Measurements from ENCODE around the gene BARX1. TPM values are rescaled to one million over a fixed set of nuclear protein-coding genes. Genes with fewer than 3 reads are reported as not detected.
"Not testable (repeated sequence)": the region's sequence is repeated elsewhere in the genome, so short reads cannot be mapped to it uniquely, and the experiment has no call there.

The BARX1 gene
- total RNA-seq, 1 donor from 2014 or later = not detected

GRCh38 chr9:93951655-93952118 is 3.5 kb downstream of the BARX1 start:
- no peak for DNase-seq

GRCh38 chr9:93950619-93951601 is 4.2 kb downstream of the BARX1 start:
- DNase-seq = no peak

- DNase-seq = no peak
Measured at GRCh38 chr9:93949694-93950449, 5.3 kb downstream of the BARX1 start.

GRCh38 chr9:93949073-93949693 is 6.0 kb downstream of the BARX1 start:
- DNase-seq = no peak

- no peak for DNase-seq
Measured at GRCh38 chr9:93948441-93949072, 6.6 kb downstream of the BARX1 start.

GRCh38 chr9:93947409-93948070 is 7.6 kb downstream of the BARX1 start:
- DNase-seq = no peak

GRCh38 chr9:93946338-93946712 is 8.8 kb downstream of the BARX1 start:
- no peak for DNase-seq

- no peak for DNase-seq
Measured at GRCh38 chr9:93945400-93946337, 9.5 kb downstream of the BARX1 start.

- DNase-seq = no peak
Measured at GRCh38 chr9:93944011-93944410, 11.1 kb downstream of the BARX1 start.

GRCh38 chr9:93942161-93942560 is 13.0 kb downstream of the BARX1 start:
- no peak for DNase-seq

GRCh38 chr9:93941493-93941892 is 13.7 kb downstream of the BARX1 start:
- no peak for DNase-seq

- no peak for DNase-seq
Measured at GRCh38 chr9:93940951-93941350, 14.2 kb downstream of the BARX1 start.

GRCh38 chr9:93939589-93939988 is 15.6 kb downstream of the BARX1 start:
- not testable (repeated sequence) for DNase-seq

- no peak for DNase-seq
Measured at GRCh38 chr9:93937193-93937592, 18.0 kb downstream of the BARX1 start.

GRCh38 chr9:93931905-93932304 is 23.2 kb downstream of the BARX1 start:
- no peak for DNase-seq

- no peak for DNase-seq
Measured at GRCh38 chr9:93930070-93930469, 25.1 kb downstream of the BARX1 start.

GRCh38 chr9:93929231-93929630 is 25.9 kb downstream of the BARX1 start:
- DNase-seq = no peak

GRCh38 chr9:93922535-93922934 is 32.6 kb downstream of the BARX1 start:
- DNase-seq = no peak

- DNase-seq = no peak
Measured at GRCh38 chr9:93920131-93920800, 34.9 kb downstream of the BARX1 start.

GRCh38 chr9:93918061-93918460 is 37.1 kb downstream of the BARX1 start:
- no peak for DNase-seq

Measured in occipital lobe (tissue), 2 donors.